GM18870 (cell line): Measurements from ENCODE around the gene DPH1.
A peak's percentile ranks its signal among the peaks of the same experiment; 100 is the strongest.

Experiments used
- ATAC-seq: cut with Tn5 transposase; IDR thresholded peaks from one replicate; pipeline ENCODE4 v1.9.1; 2021; ENCODE audit warnings: moderate library complexity; ENCODE audit not compliant: unreplicated experiment

Gene DPH1

DNA sequence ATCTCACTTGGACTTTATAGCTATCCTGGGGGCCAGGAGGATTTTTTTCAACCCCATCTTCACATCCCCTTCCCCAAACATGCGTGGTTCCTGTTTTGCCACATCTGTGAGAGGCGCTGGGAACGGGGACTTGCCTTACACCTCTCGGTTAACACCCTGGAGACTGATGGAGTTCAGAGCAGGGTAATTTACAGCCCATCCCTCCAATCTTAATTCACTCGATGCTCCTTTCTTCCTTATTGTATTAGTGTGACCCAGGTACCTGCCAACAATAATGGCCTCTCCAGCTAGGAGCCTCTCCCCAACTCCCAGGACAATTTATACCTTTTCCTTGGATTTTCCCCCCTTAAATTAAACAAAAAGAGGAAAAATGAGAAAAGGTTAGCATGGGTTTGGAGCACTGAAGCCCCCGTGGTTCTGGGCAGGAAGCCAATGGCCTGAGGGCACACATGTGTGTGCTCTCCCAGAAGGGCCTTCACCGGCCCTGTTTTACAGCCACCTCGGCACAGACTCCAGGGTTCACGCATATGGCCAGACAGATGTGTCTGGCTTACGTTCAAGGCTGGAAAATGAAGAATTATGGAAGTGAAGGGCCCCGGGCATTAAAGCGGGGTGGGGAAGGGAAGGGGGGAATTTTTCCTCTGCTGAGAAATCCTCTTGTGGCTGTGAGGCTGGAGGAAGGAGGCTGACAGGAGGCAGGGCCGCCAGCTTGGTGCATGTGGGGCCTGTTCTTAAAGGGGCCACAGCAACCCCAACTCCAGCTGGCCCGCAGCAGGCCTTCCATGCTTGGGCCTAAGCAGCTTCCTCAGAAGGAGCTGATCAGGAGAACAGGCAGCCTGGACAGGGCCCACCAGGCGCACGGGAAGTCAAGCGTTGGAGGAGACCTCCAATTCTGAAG, 46.4 kb downstream of the DPH1 start:
- ATAC-seq = no peak

- ATAC-seq = no peak
Observed at GRCh38 chr17:2077040-2077439, 47.1 kb downstream of the DPH1 start.

DNA sequence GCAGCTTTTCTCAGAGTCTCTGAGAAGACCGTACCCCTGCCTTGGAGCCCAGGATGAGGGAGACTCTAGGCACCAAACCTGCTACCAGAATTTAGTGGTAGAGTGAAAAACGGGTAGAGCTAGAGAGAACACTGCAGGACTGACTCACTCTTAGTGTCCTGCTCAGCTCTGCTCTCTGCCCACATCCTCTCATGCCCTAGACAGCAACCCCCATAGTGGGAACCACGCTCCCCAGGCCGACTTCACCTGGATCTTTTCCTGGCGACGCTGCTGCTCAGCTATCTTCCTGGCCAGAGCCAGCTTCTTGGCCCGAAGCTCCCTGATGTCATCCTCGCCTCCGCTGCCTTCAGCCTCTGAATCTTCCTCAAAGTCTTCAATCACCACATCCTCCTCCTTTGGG, 51.6 kb downstream of the DPH1 start:
- ATAC-seq = no peak

DNA sequence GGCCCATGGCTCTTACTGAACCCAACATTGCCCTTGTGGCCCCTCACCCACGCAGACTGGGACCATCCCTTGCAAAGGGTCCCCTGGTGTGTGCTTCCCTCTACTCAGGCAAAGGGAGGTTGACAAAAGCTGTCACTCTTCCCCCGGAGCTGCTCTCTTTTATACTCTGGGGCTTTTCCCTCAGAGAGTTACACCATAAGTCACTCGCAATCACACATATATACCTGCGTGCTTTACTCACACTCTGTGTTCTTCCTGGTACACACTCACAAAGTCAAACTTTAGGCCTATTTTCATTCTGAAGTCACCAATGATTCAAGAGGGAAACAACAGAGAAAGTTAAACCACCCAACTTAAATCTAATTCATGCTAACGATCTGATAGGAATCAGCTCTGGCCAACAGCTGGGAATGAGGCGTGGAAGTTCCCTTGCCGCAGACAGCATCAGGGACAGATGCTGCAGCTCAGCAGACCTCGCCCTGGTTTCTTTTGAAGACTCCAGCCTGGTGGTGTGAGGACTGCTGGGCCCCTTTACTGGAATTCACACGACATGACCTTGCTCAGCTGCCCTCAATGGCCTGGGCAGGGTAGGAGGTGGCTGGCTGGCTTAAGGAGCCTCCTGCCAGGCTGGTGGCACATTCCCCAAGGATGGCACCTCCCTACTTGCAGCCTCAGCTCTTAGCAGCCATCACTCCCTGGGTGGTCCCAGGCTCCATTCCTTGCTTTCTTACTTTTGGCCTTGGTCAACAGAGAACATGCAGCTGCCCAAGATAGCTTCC, 52.2 kb downstream of the DPH1 start:
- no peak for ATAC-seq

DNA sequence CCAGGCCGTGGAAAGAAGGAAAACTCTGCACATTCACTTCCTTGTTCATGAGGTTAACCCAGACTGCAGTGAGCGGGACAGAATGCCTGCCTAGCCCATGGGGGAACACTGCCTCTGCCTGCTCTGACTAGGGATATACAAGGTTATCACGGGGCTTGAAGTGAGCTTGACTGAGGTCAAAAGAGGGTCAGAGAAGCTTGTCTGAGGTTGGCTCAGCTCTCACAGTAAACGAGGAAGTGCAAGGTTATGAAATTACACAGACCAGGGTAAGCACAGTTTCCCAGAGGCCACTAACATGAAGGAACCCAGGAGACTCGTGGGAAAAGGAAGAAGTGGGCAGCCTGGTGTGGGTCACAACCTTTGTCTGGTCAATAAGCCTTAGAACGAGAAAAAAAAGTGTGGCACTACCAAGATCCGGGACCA, 53.7 kb downstream of the DPH1 start:
- peak; percentile 43 for ATAC-seq

DNA sequence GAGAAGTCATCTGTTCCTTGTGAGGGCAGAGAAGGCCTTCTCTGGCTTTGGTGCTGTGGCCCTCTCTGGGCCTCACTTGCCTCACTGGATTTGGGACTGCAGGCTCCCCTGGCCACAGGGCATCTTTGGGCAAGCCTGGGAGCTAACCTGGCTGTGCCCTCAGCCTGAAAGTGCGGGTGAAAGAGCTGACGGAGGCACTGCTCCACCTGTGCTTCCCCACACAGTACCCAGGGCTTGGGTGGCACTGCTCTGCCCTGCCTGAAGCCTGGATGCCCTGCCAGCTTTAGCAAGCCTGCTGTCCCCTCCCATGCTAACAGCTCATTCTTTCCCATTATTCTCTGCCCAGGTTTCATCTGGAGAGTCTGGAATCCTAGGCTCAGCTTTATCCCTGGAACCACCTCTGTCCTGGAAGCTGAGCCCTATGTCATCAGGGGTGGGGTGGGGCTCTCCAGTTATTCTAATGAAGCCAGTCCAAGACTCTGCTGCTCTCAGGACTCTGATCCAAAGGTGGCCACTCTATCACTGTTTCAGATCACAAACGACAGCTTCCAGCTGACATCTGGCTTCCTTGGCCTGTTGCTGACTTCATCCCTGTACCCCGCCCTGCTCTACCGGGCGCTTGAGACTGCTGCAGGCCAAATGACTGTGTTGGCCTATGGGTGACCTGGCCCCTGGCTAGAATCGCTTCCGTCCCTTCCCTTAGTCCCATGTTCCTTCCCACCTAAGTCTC, 54.2 kb downstream of the DPH1 start:
- ATAC-seq = no peak

DNA sequence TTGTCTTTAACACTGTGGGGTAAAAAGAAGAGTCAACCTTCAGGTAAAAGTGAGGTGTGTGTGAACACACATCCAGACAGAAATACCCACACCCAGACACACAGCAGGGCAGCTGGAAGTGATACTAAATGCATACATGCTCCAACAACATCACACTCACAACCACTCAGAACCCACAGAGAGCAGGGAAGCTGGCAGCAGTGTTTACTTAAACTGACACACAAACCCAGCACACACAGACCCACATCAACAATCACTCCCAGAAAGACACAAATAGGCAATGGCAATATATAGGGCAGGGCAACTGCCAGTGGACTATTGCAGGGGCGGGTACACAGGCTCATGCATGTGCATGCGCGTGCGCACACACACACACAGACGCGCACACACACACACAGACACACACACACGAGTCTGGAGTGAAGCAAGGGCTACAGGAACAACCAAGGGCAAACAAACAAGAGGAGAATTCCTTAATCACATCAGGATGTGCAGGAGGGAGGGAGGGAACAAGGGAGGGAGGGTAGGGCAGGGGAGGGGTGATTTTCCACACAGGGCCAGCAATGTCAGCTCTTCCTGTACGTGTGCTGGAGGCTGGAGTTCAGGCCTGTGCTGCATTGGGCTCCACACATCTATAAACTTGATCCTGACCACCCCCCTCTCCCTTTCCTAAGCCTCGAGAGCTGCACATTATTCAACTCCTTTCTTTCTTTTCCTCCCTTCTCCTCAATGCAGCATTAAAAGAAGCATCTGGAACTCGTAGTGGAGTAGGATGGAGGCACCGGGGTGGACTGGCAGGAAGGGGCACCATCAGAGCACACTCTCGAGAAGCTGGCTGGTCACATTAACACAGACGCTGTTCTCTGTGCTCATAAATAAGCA, 55.1 kb downstream of the DPH1 start:
- ATAC-seq = no peak

- ATAC-seq = no peak
Observed at GRCh38 chr17:2085648-2085949, 55.6 kb downstream of the DPH1 start.

DNA sequence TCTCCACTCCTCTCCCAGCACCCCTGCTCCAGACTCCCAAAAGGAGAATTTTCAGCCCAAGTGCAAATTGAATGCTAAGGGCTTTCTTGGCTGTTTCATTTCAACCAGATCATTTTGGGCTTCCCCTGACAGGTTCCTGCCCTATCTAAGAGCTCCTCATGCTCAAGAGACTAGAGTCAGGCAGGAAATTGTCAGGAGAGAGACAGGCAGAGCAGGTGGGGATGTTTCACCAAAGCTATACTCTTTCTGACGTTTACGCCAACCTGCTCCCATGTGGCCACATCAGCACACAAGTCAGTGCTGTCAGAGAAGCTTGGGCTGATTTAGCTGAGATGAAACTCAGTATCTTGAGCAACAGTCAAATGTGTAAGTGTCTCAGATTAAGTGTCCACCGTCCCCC, 56.4 kb downstream of the DPH1 start:
- ATAC-seq = no peak

- no peak for ATAC-seq
Observed at GRCh38 chr17:2087597-2088211, 57.8 kb downstream of the DPH1 start.

GRCh38 chr17:2089021-2089422, 59.1 kb downstream of the DPH1 start:
- peak; percentile 11 for ATAC-seq

GRCh38 chr17:2090210-2090641, 60.3 kb downstream of the DPH1 start:
- no peak for ATAC-seq

DNA sequence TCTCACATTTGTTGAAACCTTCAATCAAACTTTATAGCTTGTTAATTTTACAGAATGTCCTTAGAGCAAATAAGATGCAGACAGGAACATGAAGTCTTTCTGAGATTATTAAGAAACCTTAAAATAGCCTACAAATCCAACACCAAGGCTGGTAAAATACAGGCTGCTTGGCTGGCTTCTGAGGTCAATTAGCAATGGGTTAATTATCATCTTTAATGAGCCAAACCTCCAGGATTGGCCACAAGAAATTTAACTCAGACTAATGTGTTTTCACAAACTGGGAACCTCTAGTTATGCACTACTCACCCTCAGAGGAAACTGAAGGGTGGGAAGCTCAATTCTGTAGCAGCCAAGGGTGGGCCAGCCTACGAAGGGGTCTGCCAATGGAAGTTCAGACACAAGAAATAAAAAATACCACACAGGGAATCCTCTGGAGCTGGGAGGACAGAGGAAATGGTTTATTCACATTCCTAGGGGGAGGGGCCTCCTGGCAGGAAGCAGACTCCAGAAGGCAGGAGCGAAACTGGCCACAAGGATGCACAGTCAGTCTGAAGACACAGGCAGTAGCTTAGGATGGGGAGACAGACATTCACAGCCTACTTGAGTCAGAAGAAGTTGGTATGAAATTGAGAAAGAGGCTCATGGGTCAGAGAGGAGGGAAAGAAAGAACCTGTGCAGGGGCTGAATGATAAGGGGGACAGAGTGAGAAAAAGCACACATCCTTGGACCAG, 61.0 kb downstream of the DPH1 start:
- ATAC-seq = no peak

DNA sequence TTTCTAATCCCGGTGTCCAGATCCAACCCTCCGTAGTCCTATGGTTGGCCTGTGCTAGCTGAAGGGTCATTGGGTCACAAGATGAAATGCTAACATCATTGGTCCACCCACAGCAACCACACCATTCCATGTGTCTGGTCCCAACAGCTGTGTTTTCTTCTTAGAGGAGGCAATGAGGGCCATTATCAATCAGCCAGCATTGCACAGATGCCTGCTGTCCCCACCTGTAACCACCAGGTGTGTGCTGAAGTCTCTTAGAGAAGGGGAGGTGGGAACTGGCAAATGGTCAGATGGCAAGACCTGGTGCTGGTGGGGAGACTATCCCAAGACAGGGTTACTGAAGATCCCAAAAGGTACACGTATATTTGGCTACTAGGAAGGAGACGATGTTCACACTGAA, 62.3 kb downstream of the DPH1 start:
- no peak for ATAC-seq

DNA sequence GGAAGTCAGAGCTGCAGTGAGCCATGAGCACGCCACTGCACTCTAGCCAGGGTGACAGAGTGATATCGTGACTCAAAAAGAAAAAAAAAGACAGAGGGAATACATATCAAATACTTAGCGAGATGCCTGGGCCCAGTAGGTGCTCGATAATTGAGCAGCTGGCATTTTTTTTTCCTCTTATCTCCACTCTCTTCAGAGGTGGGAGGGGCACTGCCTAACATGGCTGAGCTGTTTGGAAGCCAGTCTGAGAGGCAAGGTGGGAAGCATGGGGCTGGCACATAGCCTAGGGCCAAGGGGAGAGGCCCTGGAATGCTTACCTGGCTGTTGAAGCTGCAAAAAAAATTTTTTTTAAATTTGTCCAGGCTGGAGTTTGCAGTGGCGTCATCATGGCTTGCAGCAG, 63.4 kb downstream of the DPH1 start:
- no peak for ATAC-seq
